Spleen (tissue), 11 donors: Measurements from ENCODE around the gene NDUFS5. TPM values are rescaled to one million over a fixed set of nuclear protein-coding genes. Genes with fewer than 3 reads are reported as not detected.
A peak's percentile ranks its signal among the peaks of the same experiment; 100 is the strongest.

Experiments
- DNase-seq: peaks from one replicate; pipeline ENCODE4 v3.0.0-alpha.2; 2020
- H3K27ac ChIP-seq, 8 donors: fragments of 200-600 bp; sonication (generic) in 7 of 8; 1 replicate in 4 of 8; 2 replicates in 4 of 8; pipeline versions ENCODE4 v1.5.0 to v1.8.0; 2016 to 2021; ENCODE audit warnings: inconsistent platforms in 4 of 8, mild to moderate bottlenecking in 4 of 8, moderate library complexity in 1 of 8
- H3K27me3 ChIP-seq, 7 donors: fragments of 200-600 bp; sonication (generic) in 6 of 7; replicated peaks in 1 of 7; 1 replicate in 4 of 7; 2 replicates in 3 of 7; pipeline versions ENCODE4 v1.5.0 to v1.8.0; 2016 to 2021; ENCODE audit warnings: inconsistent platforms in 3 of 7, mild to moderate bottlenecking in 1 of 7
- H3K36me3 ChIP-seq, 6 donors: fragments of 200-600 bp; sonication (generic) in 5 of 6; 1 replicate in 4 of 6; 2 replicates in 2 of 6; pipeline versions ENCODE4 v1.5.0 to v1.8.0; 2016 to 2021; ENCODE audit warnings: inconsistent platforms in 2 of 6
- H3K4me1 ChIP-seq, 6 donors: fragments of 200-600 bp; sonication (generic) in 5 of 6; 1 replicate in 3 of 6; 2 replicates in 3 of 6; pipeline versions ENCODE4 v1.5.0 to v1.8.0; 2016 to 2021; ENCODE audit warnings: inconsistent platforms in 3 of 6
- H3K4me3 ChIP-seq, 8 donors: fragments of 200-600 bp; sonication (generic) in 7 of 8; 1 replicate in 4 of 8; 2 replicates in 4 of 8; pipeline versions ENCODE4 v1.5.0 to v1.8.0; 2016 to 2021; ENCODE audit warnings: inconsistent platforms in 4 of 8, mild to moderate bottlenecking in 4 of 8, moderate library complexity in 2 of 8
- H3K9me3 ChIP-seq, 8 donors: fragments of 200-600 bp; sonication (generic) in 7 of 8; 1 replicate in 4 of 8; 2 replicates in 4 of 8; pipeline versions ENCODE4 v1.5.0 to v1.8.0; 2016 to 2021; ENCODE audit warnings: inconsistent platforms in 4 of 8
- CTCF ChIP-seq, 11 experiments: fragments of 200-600 bp in 7 of 11; fragments of 450-650 bp in 4 of 11; sonication (generic) in 4 of 11; IDR thresholded peaks in 8 of 11; conservative IDR thresholded peaks in 3 of 11; 1 replicate in 7 of 11; 2 replicates in 4 of 11; pipeline versions ENCODE4 v1.4.0 to v1.8.0; 2016 to 2021; ENCODE audit warnings: antibody characterized with exemption in 11 of 11, inconsistent platforms in 4 of 11, mild to moderate bottlenecking in 1 of 11
- POLR2A ChIP-seq, 3 donors: fragments of 450-650 bp; IDR thresholded peaks; one replicate each; pipeline ENCODE4 v1.5.1; 2017; ENCODE audit warnings: antibody characterized with exemption in 3 of 3, mild to moderate bottlenecking in 1 of 3
- POLR2AphosphoS5 ChIP-seq, 3 donors: sonication (generic); formaldehyde crosslinking; IDR thresholded peaks; one replicate each; pipeline ENCODE4 v1.5.1; 2017; ENCODE audit warnings: antibody characterized with exemption in 3 of 3
- WGBS, 5 donors: extraction: QIAGEN DNeasy Blood & Tissue Kit in 3 of 5; methylation state at CpG; one replicate each; pipeline versions ENCODE4 v1.1.5 to v1.1.7; 2013 to 2018; 5-methylcytosine and 5-hydroxymethylcytosine counted together
- intact Hi-C: fragments of 100-400 bp; cut with DNase I; formaldehyde crosslinking; loops from one replicate; pipeline ENCODE4 v1.15.0; 2023; ENCODE audit warnings: low total_unique reads
- polyA plus RNA-seq, 3 donors: library from polyadenylated mRNA; stranded (reverse); fragments of 200-250 nt; gene quantifications; one replicate each; pipeline ENCODE4 v1.2.1, GENCODE V29; 2013
- total RNA-seq, 7 donors: library from RNA; depleted of rRNA in 3 of 7; stranded (reverse); fragments of >200 nt in 3 of 7; fragmentation: NEBNext Ultra II Directional in 4 of 7; extraction: Animal tissue kit (Norgen Biotek cat#: 25700) in 4 of 7; gene quantifications; one replicate each; pipeline versions ENCODE4 v1.1.0 to v1.2.1, GENCODE V29; 2016 to 2021
- donor health status: healthy with polysubstance abuse.
- donor health status: DM: no; HTN: no; CAD: no; lungs with moderate emphysema.
- donor health status: DM: no; HTN: no; CAD: no.
- donor health status: Bipolar disorder and iron deficiency.
- donor health status: healthy.
- donor health status: DM: no; HTN: no; CAD: no.
- donor health status: DM: yes; HTN: yes; CAD: no.

The NDUFS5 gene
- total and polyA plus RNA-seq, 10 donors = 89.7 to 338 (median 261) TPM

- peaks cover 0 to 13% (median 11%) of the 10 kb centered on the region in 8 donors for H3K9me3 ChIP-seq
- H3K36me3 ChIP-seq = no peaks in the 10 kb centered on the region
- DNase-seq = peak; percentile 76
- H3K4me1 ChIP-seq = peaks cover 6 to 21% (median 14%) of the 10 kb centered on the region in 6 donors
- H3K27me3 ChIP-seq = peaks cover 0 to 18% (median 7%) of the 10 kb centered on the region in 7 donors
- H3K4me3 ChIP-seq = no peak overlapping the region
- 62 to 82% (median 70%) methylated on average over 13 of the region's 13 CpGs for WGBS, 5 donors
- TF ChIP-seq POLR2A (IDR thresholded peaks at IDR 0.05) (no peak), POLR2AphosphoS5 (IDR thresholded peaks at IDR 0.05) (peak in 2 of 3 donors; percentile 45 to 69)
- peak overlapping the region in 7 of 8 donors; percentile 58 to 82 (median 72) for H3K27ac ChIP-seq
- intact Hi-C loops = no loop called here
Observed at GRCh38 chr1:39076127-39076798, 50.1 kb downstream of the NDUFS5 start.

- intact Hi-C loops = no loop called here
- TF ChIP-seq POLR2AphosphoS5 (IDR thresholded peaks at IDR 0.05) (no peak), POLR2A (IDR thresholded peaks at IDR 0.05) (no peak), CTCF (IDR thresholded peaks at IDR 0.05 in 8 of 11, conservative IDR thresholded peaks at IDR 0.05 in 3 of 11) (no peak)
- Histone ChIP-seq H3K36me3 (no peaks in the 10 kb centered on the region), H3K27me3 (peaks cover 0 to 23% (median 12%) of the 10 kb centered on the region in 7 donors), H3K9me3 (peaks cover 0 to 10% (median 7%) of the 10 kb centered on the region in 8 donors), H3K4me1 (peaks cover 6 to 26% (median 17%) of the 10 kb centered on the region in 6 donors), H3K4me3 (no peak overlapping the region), H3K27ac (peak overlapping the region in 6 of 8 donors; percentile 58 to 82 (median 76))
- WGBS, 5 donors = 50 to 76% (median 59%) methylated on average over 1 to 2 of the region's 2 CpGs
- DNase-seq = peak; percentile 53
Observed at GRCh38 chr1:39076799-39077148, 50.6 kb downstream of the NDUFS5 start.

GRCh38 chr1:39080269-39080826, 54.2 kb downstream of the NDUFS5 start:
- intact Hi-C loops = no loop called here
- TF ChIP-seq POLR2A (IDR thresholded peaks at IDR 0.05) (no peak), POLR2AphosphoS5 (IDR thresholded peaks at IDR 0.05) (no peak), CTCF (IDR thresholded peaks at IDR 0.05 in 8 of 11, conservative IDR thresholded peaks at IDR 0.05 in 3 of 11) (no peak)
- H3K4me1 ChIP-seq = peaks cover 6 to 34% (median 22%) of the 10 kb centered on the region in 6 donors
- peaks cover 0 to 48% (median 22%) of the 10 kb centered on the region in 7 donors for H3K27me3 ChIP-seq
- H3K36me3 ChIP-seq = no peaks in the 10 kb centered on the region
- WGBS, 5 donors = 82 to 87% (median 84%) methylated on average over 12 of the region's 12 CpGs
- DNase-seq = peak; percentile 8
- H3K4me3 ChIP-seq = peak overlapping the region in 6 of 8 donors; percentile 40 to 74 (median 51)
- H3K27ac ChIP-seq = no peak overlapping the region
- no peaks in the 10 kb centered on the region for H3K9me3 ChIP-seq

- intact Hi-C loops = no loop called here
- TF ChIP-seq POLR2A (IDR thresholded peaks at IDR 0.05) (no peak), POLR2AphosphoS5 (IDR thresholded peaks at IDR 0.05) (peak in 1 of 3 donors; percentile 19), CTCF (IDR thresholded peaks at IDR 0.05 in 8 of 11, conservative IDR thresholded peaks at IDR 0.05 in 3 of 11) (no peak)
- H3K27me3 ChIP-seq = peaks cover 0 to 48% (median 22%) of the 10 kb centered on the region in 7 donors
- H3K4me3 ChIP-seq = peak overlapping the region in 7 of 8 donors; percentile 25 to 74 (median 49)
- WGBS, 5 donors = 12 to 22% (median 14%) methylated on average over 19 to 33 of the region's 35 CpGs
- H3K36me3 ChIP-seq = no peaks in the 10 kb centered on the region
- DNase-seq = peak; percentile 59
- H3K4me1 ChIP-seq = peaks cover 6 to 34% (median 22%) of the 10 kb centered on the region in 6 donors
- H3K9me3 ChIP-seq = no peaks in the 10 kb centered on the region
- H3K27ac ChIP-seq = no peak overlapping the region
Observed at GRCh38 chr1:39080831-39081270, 54.7 kb downstream of the NDUFS5 start.
